HEK293 (cell line): ENCODE data around the gene FZR1.

ENCODE experiments used
- FEZF1 ChIP-seq: fragments of 450-650 bp; formaldehyde crosslinking; IDR thresholded peaks from 2 replicates; pipeline ENCODE4 v1.5.1; 2016; ENCODE audit warnings: missing biosample characterization, missing genetic modification characterization
- GLI4 ChIP-seq: fragments of 450-650 bp; formaldehyde crosslinking; IDR thresholded peaks from 2 replicates; pipeline ENCODE4 v1.5.1; 2016; ENCODE audit warnings: missing biosample characterization, missing genetic modification characterization
- HIC1 ChIP-seq: fragments of 450-650 bp; formaldehyde crosslinking; IDR thresholded peaks from 2 replicates; pipeline ENCODE4 v1.5.1; 2016; ENCODE audit warnings: missing biosample characterization, missing genetic modification characterization
- KLF1 ChIP-seq: fragments of 450-650 bp; formaldehyde crosslinking; IDR thresholded peaks from 2 replicates; pipeline ENCODE4 v1.5.1; 2016; ENCODE audit warnings: missing biosample characterization, missing genetic modification characterization
- MEIS1 ChIP-seq: sonication (generic); formaldehyde crosslinking; IDR thresholded peaks from 2 replicates; pipeline ENCODE4 v1.8.1; 2022; ENCODE audit warnings: missing genetic modification reagents, mild to moderate bottlenecking, borderline replicate concordance
- PBX3 ChIP-seq: sonication (generic); formaldehyde crosslinking; IDR thresholded peaks from 2 replicates; pipeline ENCODE4 v1.8.1; 2022; ENCODE audit warnings: mild to moderate bottlenecking, moderate library complexity, missing genetic modification reagents
- ZBTB26 ChIP-seq: fragments of 450-650 bp; formaldehyde crosslinking; optimal IDR thresholded peaks from 2 replicates; pipeline ENCODE3; 2016; ENCODE audit warnings: missing biosample characterization, mild to moderate bottlenecking, missing genetic modification characterization
- ZBTB48 ChIP-seq: fragments of 450-650 bp; formaldehyde crosslinking; IDR thresholded peaks from 2 replicates; pipeline ENCODE4 v1.5.1; 2016; ENCODE audit warnings: missing biosample characterization, missing genetic modification characterization
- ZBTB49 ChIP-seq: fragments of 450-650 bp; formaldehyde crosslinking; IDR thresholded peaks from 2 replicates; pipeline ENCODE4 v1.5.1; 2016; ENCODE audit warnings: missing biosample characterization, missing genetic modification characterization, low read depth
- ZNF10 ChIP-seq: fragments of 450-650 bp; formaldehyde crosslinking; IDR thresholded peaks from 2 replicates; pipeline ENCODE4 v1.5.1; 2017; ENCODE audit warnings: missing biosample characterization, missing genetic modification characterization
- ZNF114 ChIP-seq: fragments of 450-650 bp; formaldehyde crosslinking; IDR thresholded peaks from 2 replicates; pipeline ENCODE4 v1.5.0; 2017; ENCODE audit warnings: missing biosample characterization, missing genetic modification characterization
- ZNF157 ChIP-seq: fragments of 450-650 bp; formaldehyde crosslinking; IDR thresholded peaks from 2 replicates; pipeline ENCODE4 v1.5.1; 2016; ENCODE audit warnings: missing biosample characterization, missing genetic modification characterization
- ZNF174 ChIP-seq: fragments of 450-650 bp; formaldehyde crosslinking; IDR thresholded peaks from 2 replicates; pipeline ENCODE4 v1.5.0; 2017; ENCODE audit warnings: missing biosample characterization, mild to moderate bottlenecking, missing genetic modification characterization
- ZNF221 ChIP-seq: fragments of 450-650 bp; formaldehyde crosslinking; IDR thresholded peaks from 2 replicates; pipeline ENCODE4 v1.5.1; 2017; ENCODE audit warnings: missing biosample characterization, missing genetic modification characterization, borderline replicate concordance
- ZNF23 ChIP-seq: fragments of 450-650 bp; formaldehyde crosslinking; IDR thresholded peaks from 2 replicates; pipeline ENCODE4 v1.5.1; 2016; ENCODE audit warnings: missing biosample characterization, missing genetic modification characterization, borderline replicate concordance
- ZNF248 ChIP-seq: fragments of 450-650 bp; formaldehyde crosslinking; IDR thresholded peaks from 2 replicates; pipeline ENCODE4 v1.5.1; 2017; ENCODE audit warnings: missing biosample characterization, missing genetic modification characterization
- ZNF26 ChIP-seq: fragments of 450-650 bp; formaldehyde crosslinking; IDR thresholded peaks from 2 replicates; pipeline ENCODE4 v1.5.1; 2016; ENCODE audit warnings: missing biosample characterization, missing genetic modification characterization
- ZNF292 ChIP-seq: fragments of 450-650 bp; formaldehyde crosslinking; IDR thresholded peaks from 2 replicates; pipeline ENCODE4 v1.5.1; 2016; ENCODE audit warnings: low read depth, missing biosample characterization, missing genetic modification characterization, borderline replicate concordance
- ZNF302 ChIP-seq: fragments of 450-650 bp; formaldehyde crosslinking; IDR thresholded peaks from 2 replicates; pipeline ENCODE4 v1.5.1; 2016; ENCODE audit warnings: missing biosample characterization, missing genetic modification characterization, low read depth
- ZNF449 ChIP-seq: fragments of 450-650 bp; formaldehyde crosslinking; IDR thresholded peaks from 2 replicates; pipeline ENCODE4 v1.5.1; 2017; ENCODE audit warnings: missing biosample characterization, mild to moderate bottlenecking, missing genetic modification characterization, moderate library complexity
- ZNF548 ChIP-seq: fragments of 450-650 bp; formaldehyde crosslinking; IDR thresholded peaks from 2 replicates; pipeline ENCODE4 v1.5.1; 2016; ENCODE audit warnings: missing biosample characterization, missing genetic modification characterization
- ZNF561 ChIP-seq: fragments of 450-650 bp; IDR thresholded peaks from 2 replicates; pipeline ENCODE4 v1.5.1; 2018; ENCODE audit warnings: missing biosample characterization, missing genetic modification characterization, borderline replicate concordance
- ZNF600 ChIP-seq: fragments of 450-650 bp; formaldehyde crosslinking; IDR thresholded peaks from 2 replicates; pipeline ENCODE4 v1.5.1; 2016; ENCODE audit warnings: missing biosample characterization, missing genetic modification characterization
- ZNF610 ChIP-seq: fragments of 450-650 bp; formaldehyde crosslinking; IDR thresholded peaks from 2 replicates; pipeline ENCODE4 v1.5.1; 2016; ENCODE audit warnings: missing biosample characterization, missing genetic modification characterization, borderline replicate concordance
- ZNF621 ChIP-seq: fragments of 450-650 bp; formaldehyde crosslinking; IDR thresholded peaks from 2 replicates; pipeline ENCODE4 v1.5.1; 2017; ENCODE audit warnings: missing biosample characterization, missing genetic modification characterization
- ZNF660 ChIP-seq: fragments of 450-650 bp; IDR thresholded peaks from 2 replicates; pipeline ENCODE4 v1.5.1; 2018; ENCODE audit warnings: missing biosample characterization, mild to moderate bottlenecking, missing genetic modification characterization
- ZNF76 ChIP-seq: fragments of 450-650 bp; formaldehyde crosslinking; IDR thresholded peaks from 2 replicates; pipeline ENCODE4; 2016; ENCODE audit warnings: low read depth, missing biosample characterization, missing genetic modification characterization, borderline replicate concordance
- ZNF776 ChIP-seq: fragments of 450-650 bp; formaldehyde crosslinking; IDR thresholded peaks from 2 replicates; pipeline ENCODE4 v1.5.0; 2017; ENCODE audit warnings: missing biosample characterization, missing genetic modification characterization, borderline replicate concordance
- ZNF837 ChIP-seq: fragments of 450-650 bp; formaldehyde crosslinking; IDR thresholded peaks from 2 replicates; pipeline ENCODE4 v1.5.1; 2016; ENCODE audit warnings: missing biosample characterization, missing genetic modification characterization
- ZXDB ChIP-seq: fragments of 450-650 bp; formaldehyde crosslinking; IDR thresholded peaks from 2 replicates; pipeline ENCODE4 v1.5.1; 2016; ENCODE audit warnings: missing biosample characterization, missing genetic modification characterization

The FZR1 gene

GRCh38 chr19:3500429-3501101, 5.5 kb upstream of the FZR1 start, which contains the start of gene DOHH (continued):
- TF ChIP-seq HIC1 (no peak), ZNF23 (tag by site-specific recombination) (no peak), ZNF26 (tag by site-specific recombination) (no peak), ZBTB26 (tag by site-specific recombination) (peak; percentile 36), ZNF561 (tag by site-specific recombination) (0 out of 2 replicates have a peak, but pooled peaks have one; percentile 41), ZNF10 (tag by site-specific recombination) (peak; percentile 96), PBX3 (CRISPR knock-in tag) (no peak), ZNF76 (tag by site-specific recombination) (peak; percentile 93), ZNF292 (tag by site-specific recombination) (no peak), GLI4 (no peak), ZBTB49 (tag by site-specific recombination) (no peak), ZNF548 (tag by site-specific recombination) (no peak), ZNF776 (tag by site-specific recombination) (no peak), ZNF449 (tag by site-specific recombination) (no peak), ZBTB48 (tag by site-specific recombination) (peak; percentile 83), ZNF660 (0 out of 2 replicates have a peak, but pooled peaks have one; percentile 75), ZXDB (peak; percentile 94), ZNF610 (no peak), ZNF248 (tag by site-specific recombination) (no peak), ZNF600 (tag by site-specific recombination) (peak; percentile 27; the same call in 1 of the 2 replicates), MEIS1 (CRISPR knock-in tag) (no peak), ZNF221 (tag by site-specific recombination) (no peak), ZNF621 (tag by site-specific recombination) (no peak), FEZF1 (no peak), KLF1 (tag by site-specific recombination) (peak; percentile 56; the same call in 1 of the 2 replicates), ZNF174 (tag by site-specific recombination) (no peak), ZNF302 (tag by site-specific recombination) (no peak), ZNF114 (tag by site-specific recombination) (no peak), ZNF837 (tag by site-specific recombination) (no peak), ZNF157 (tag by site-specific recombination) (no peak)
